GM12878 (cell line): Measurements from ENCODE around the gene RSPRY1. TPM values are rescaled to one million over a fixed set of nuclear protein-coding genes. Genes with fewer than 3 reads are reported as not detected.

ENCODE experiments used
- ATAC-seq: fragments of 200-7000 bp; cut with Tn5 transposase; 3 replicates; pipeline ENCODE4 v1.9.1; 2020; ENCODE audit warnings: mild to moderate bottlenecking, moderate library complexity
- BruUV-seq: library from RNA; stranded (reverse); fragments of 400-500 nt; replicated peaks from 2 replicates; lab custom pipeline; 2021; lab: Mats Ljungman, UMichigan
- CTCF ChIA-PET: fragments of 300-600 bp; sonication (Branson Sonifier 250); formaldehyde crosslinking; extraction: SDS; loops from one replicate; lab custom pipeline; 2021; ENCODE audit warnings: inconsistent platforms; lab: Yijun Ruan, JAX
- POLR2A ChIA-PET: fragments of 350-600 bp; formaldehyde crosslinking; extraction: SDS; loops from one replicate; lab custom pipeline; 2021; ENCODE audit warnings: inconsistent platforms; lab: Charles Lee
- RAD21 ChIA-PET: fragments of 300-600 bp; sonication (Branson Sonifier 250); formaldehyde crosslinking; loops from one replicate; lab custom pipeline; 2023; ENCODE audit warnings: antibody characterized with exemption; ENCODE audit not compliant: unreplicated experiment; lab: Charles Lee
- SMC1A ChIA-PET: fragments of 300-600 bp; sonication (Branson Sonifier 250); formaldehyde crosslinking; loops from one replicate; lab custom pipeline; 2023; ENCODE audit not compliant: unreplicated experiment, uncharacterized antibody; lab: Charles Lee
- DNase-seq: peaks from one replicate; pipeline ENCODE4 v3.0.0-alpha.2; 2011; ENCODE audit warnings: low read depth, low spot score
- FAIRE-seq: peaks from 3 replicates; lab custom pipeline; 2011; peaks lifted over from hg19 to GRCh38; lab: Jason Lieb, UNC
- H2AFZ ChIP-seq: 2 replicates; pipeline ENCODE4 v1.6.0; 2011; ENCODE audit warnings: low read depth, low read length, control low read depth; ENCODE audit not compliant: control insufficient read depth
- H3K27ac ChIP-seq: 2 replicates; pipeline ENCODE4 v1.5.1; 2011; ENCODE audit warnings: control low read depth; ENCODE audit not compliant: control insufficient read depth, insufficient read depth
- H3K27me3 ChIP-seq, 2 experiments: replicated peaks in 1 of 2; 2 replicates each; pipeline versions ENCODE4 v1.6.0 to v1.6.1; 2011; ENCODE audit warnings: low read length in 1 of 2; ENCODE audit not compliant: control insufficient read depth in 2 of 2, insufficient read depth in 2 of 2
- H3K36me3 ChIP-seq, 2 experiments: 2 replicates each; pipeline ENCODE4 v1.5.1; 2011; ENCODE audit warnings: low read length in 1 of 2; ENCODE audit not compliant: control insufficient read depth in 2 of 2, insufficient read depth in 2 of 2
- H3K4me1 ChIP-seq: 2 replicates; pipeline ENCODE4 v1.6.1; 2011; ENCODE audit warnings: mild to moderate bottlenecking, low read length, moderate library complexity, mixed read lengths; ENCODE audit not compliant: control insufficient read depth, insufficient read depth
- H3K4me2 ChIP-seq: 2 replicates; pipeline ENCODE4 v1.6.0; 2011; ENCODE audit warnings: control low read depth; ENCODE audit not compliant: control insufficient read depth, insufficient read depth
- H3K4me3 ChIP-seq: fragments of 200-600 bp; sonication (generic); 2 replicates; pipeline ENCODE4 v1.5.1; 2016
- H3K79me2 ChIP-seq: 2 replicates; pipeline ENCODE4 v1.6.0; 2011; ENCODE audit warnings: low read length; ENCODE audit not compliant: control insufficient read depth, insufficient read depth
- H3K9ac ChIP-seq: 2 replicates; pipeline ENCODE4 v1.8.0; 2011; ENCODE audit warnings: low read length, control low read depth, mixed read lengths; ENCODE audit not compliant: control insufficient read depth, insufficient read depth
- H3K9me3 ChIP-seq: replicated peaks from 3 replicates; pipeline ENCODE4 v1.5.1; 2011; ENCODE audit warnings: mild to moderate bottlenecking, low read length; ENCODE audit not compliant: control insufficient read depth, insufficient read depth
- H4K20me1 ChIP-seq: 2 replicates; pipeline ENCODE4 v1.6.0; 2011; ENCODE audit not compliant: control insufficient read depth, insufficient read depth
- ATF7 ChIP-seq: fragments of 450-650 bp; IDR thresholded peaks from 2 replicates; pipeline ENCODE4 v1.6.1; 2016; ENCODE audit warnings: low read depth, mild to moderate bottlenecking
- BRCA1 ChIP-seq: IDR thresholded peaks from 2 replicates; pipeline ENCODE4 v1.6.1; 2011; ENCODE audit warnings: low read depth, low read length, improper control_type of control experiment
- MYB ChIP-seq: fragments of 150-350 bp; IDR thresholded peaks from 2 replicates; pipeline ENCODE4 v1.6.1; 2014; ENCODE audit warnings: mild to moderate bottlenecking, low read depth, low read length, borderline replicate concordance
- POLR2A ChIP-seq: IDR thresholded peaks from 2 replicates; pipeline ENCODE4 v1.6.1; 2011; ENCODE audit warnings: low read depth, mild to moderate bottlenecking, low read length
- POLR2AphosphoS2 ChIP-seq: IDR thresholded peaks from 2 replicates; pipeline ENCODE4 v1.6.1; 2011; ENCODE audit warnings: low read depth, mild to moderate bottlenecking, low read length, improper control_type of control experiment, moderate library complexity
- WRNIP1 ChIP-seq: IDR thresholded peaks from 2 replicates; pipeline ENCODE4 v1.6.1; 2011; ENCODE audit warnings: low read depth, low read length, improper control_type of control experiment, borderline replicate concordance
- ZBED1 ChIP-seq: IDR thresholded peaks from 2 replicates; pipeline ENCODE4 v1.6.1; 2016; ENCODE audit warnings: borderline replicate concordance
- ZNF384 ChIP-seq: IDR thresholded peaks from 2 replicates; pipeline ENCODE4 v1.6.1; 2012; ENCODE audit warnings: low read depth, mild to moderate bottlenecking, low read length, improper control_type of control experiment, borderline replicate concordance
- WGBS: methylation state at CpG from one replicate; pipeline ENCODE4 v1.1.6; 2016; ENCODE audit warnings: low lambda C conversion rate; ENCODE audit not compliant: insufficient replicate concordance, insufficient coverage; ENCODE audit errors: missing lambda C conversion rate; 5-methylcytosine and 5-hydroxymethylcytosine counted together
- in situ Hi-C: fragments of 300-500 bp; cut with MboI; formaldehyde crosslinking; loops from 9 replicates; pipeline ENCODE4 v1.14.3; 2018; ENCODE audit warnings: mixed read lengths
- intact Hi-C: fragments of 100-400 bp; cut with micrococcal nuclease; formaldehyde crosslinking; loops from one replicate; pipeline ENCODE4 v1.14.2; 2022; ENCODE audit not compliant: unreplicated experiment
- polyA plus RNA-seq, 11 experiments: library from polyadenylated mRNA; depleted of rRNA in 4 of 11; unstranded in 6 of 11; stranded (reverse) in 5 of 11; fragments of >200 nt; fragmentation: Nextera tagmentation in 4 of 11; fragmentation: Illumina TruSeq in 1 of 11; extraction: Ambion mirVana in 4 of 11; extraction: Trizol in 1 of 11; gene quantifications; 1 replicate in 1 of 11; 2 replicates in 10 of 11; pipeline versions ENCODE4 v1.2.1 to v1.2.3, GENCODE V29; 2011 to 2016; ENCODE audit warnings: inconsistent platforms in 2 of 11, missing spikeins in 2 of 11, low read depth in 1 of 11
- total RNA-seq, 4 experiments: library from RNA; depleted of rRNA in 3 of 4; stranded (reverse); fragments of >200 nt in 3 of 4; fragmentation: Illumina TruSeq in 1 of 4; extraction: Trizol in 1 of 4; gene quantifications; 2 replicates each; pipeline versions ENCODE4 v1.2.1 to v1.2.3, GENCODE V29; 2013 to 2021
- TF ChIP-seq, protein P1 (sequence below): IDR thresholded peaks from 2 replicates; pipeline ENCODE4 v1.6.1; 2011; ENCODE audit warnings: borderline replicate concordance, low read depth, mild to moderate bottlenecking, moderate library complexity, mixed read lengths, low read length; ENCODE audit not compliant: insufficient read depth; ENCODE audit errors: extremely low read length
- TF ChIP-seq, protein P2 (sequence below): fragments of 450-650 bp; IDR thresholded peaks from 2 replicates; pipeline ENCODE4 v1.6.1; 2017; ENCODE audit warnings: mild to moderate bottlenecking, moderate library complexity

Gene RSPRY1
- total and polyA plus RNA-seq, 10 of the 15 experiments (the other 5 are each of a cell fraction or from before 2014, with no cell fraction given): 18.5 to 57.0 (median 41.2) TPM

DNA sequence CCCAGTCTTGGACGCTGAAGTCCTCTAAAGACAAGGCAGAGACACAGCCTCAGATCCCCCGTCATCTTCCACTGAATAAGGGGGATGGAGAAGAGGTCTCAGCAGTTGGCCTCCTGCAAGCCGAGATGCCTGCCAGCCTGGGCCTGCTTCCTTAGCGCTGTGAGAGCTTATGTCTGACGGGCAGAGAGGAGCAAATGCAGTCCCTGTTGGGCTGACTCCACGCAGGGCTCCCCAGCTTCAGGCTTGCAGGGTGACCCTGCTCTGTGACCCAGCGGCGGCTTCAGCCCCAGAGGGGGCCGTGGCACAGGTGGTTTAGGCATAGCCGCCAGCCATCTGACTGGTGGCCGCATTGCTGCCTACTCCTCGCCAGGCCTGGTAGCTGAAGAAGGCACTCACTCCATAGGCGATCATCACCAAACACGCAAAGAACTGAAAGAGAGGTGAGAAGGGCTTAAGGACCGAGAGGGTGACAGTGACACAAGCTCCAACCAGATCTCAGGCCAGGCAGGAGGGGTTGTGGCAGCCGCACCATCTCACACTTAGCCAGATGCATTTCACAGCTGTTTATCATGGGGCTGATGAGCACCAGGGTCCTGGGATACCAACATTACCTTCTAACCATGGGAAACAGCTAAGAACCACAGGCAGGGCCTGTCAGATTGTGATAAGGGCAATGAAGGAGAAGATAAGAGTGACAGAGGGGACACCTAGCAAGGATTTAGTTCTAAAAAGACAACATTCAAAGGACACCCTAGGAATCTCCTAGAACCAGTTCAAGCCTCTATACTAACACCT is 70.7 kb downstream of the RSPRY1 start:
- intact Hi-C loops (no loop called here), in situ Hi-C loops (no loop called here)
- no peak overlapping the region for H3K4me3 ChIP-seq
- H3K79me2 ChIP-seq: no peaks in the 10 kb centered on the region
- H3K9me3 ChIP-seq: no peaks in the 10 kb centered on the region; the same call in 2 of the 3 replicates
- ChIA-PET POLR2A (interaction anchor here (1.2 kb wide), 1 partner anchor 8 kb away, joined by 3 read pairs; no protein-coding TSS in a partner anchor), RAD21 (interaction anchor here (0.9 kb wide), 1 partner anchor 11 kb away, joined by 3 read pairs; no protein-coding TSS in a partner anchor), CTCF (no interaction called here), SMC1A (interaction anchor here (0.7 kb wide), 1 partner anchor 9 kb away, joined by 3 read pairs; no protein-coding TSS in a partner anchor)
- H2AFZ ChIP-seq: no peak overlapping the region
- no peak for TF ChIP-seq POLR2A
- no peak for TF ChIP-seq ATF7
- H3K9ac ChIP-seq: no peak overlapping the region
- no peak for DNase-seq
- H3K36me3 ChIP-seq: peaks cover 2% of the 10 kb centered on the region in 2 experiments; a peak in 3 of 4 replicates
- BruUV-seq: no TSS peak
- H4K20me1 ChIP-seq: no peaks in the 10 kb centered on the region
- H3K4me1 ChIP-seq: peaks cover 3% of the 10 kb centered on the region
- H3K4me2 ChIP-seq: no peak overlapping the region
- ATAC-seq: no peak
- 94% methylated on average over 16 of the region's 16 CpGs for WGBS
- FAIRE-seq: no peak
- H3K27me3 ChIP-seq: no peaks in the 10 kb centered on the region
- no peak overlapping the region for H3K27ac ChIP-seq

DNA sequence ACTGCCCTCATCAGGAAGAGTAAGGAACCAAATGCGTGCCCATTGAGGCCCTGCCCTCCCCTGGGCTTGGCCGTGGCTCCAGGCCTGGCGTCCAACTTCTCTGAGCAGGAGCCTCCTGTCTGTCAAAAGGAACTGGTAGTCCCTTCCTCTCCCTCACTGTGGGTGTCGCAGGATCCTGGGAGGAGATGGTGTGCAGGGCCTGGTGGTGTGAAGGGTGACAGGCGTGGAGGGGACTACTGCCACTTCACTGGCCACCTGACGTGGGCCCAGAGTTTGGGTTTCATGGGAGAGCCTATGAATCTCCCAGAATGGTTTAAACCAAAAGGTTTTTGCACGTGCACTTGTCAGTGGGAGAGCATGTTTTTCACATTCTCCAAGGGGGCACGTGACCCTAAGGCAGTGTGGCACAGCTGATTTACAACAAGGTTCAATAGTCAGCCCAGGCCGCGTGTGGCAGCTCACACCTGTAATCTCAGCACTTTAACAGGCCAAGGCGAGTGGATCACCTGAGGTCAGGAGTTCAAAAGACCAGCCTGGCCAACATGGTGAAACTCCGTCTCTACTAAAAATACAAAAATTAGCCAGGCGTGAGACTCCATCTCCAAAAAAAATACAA is 71.4 kb downstream of the RSPRY1 start:
- RAD21 ChIA-PET: no interaction called here
- Histone ChIP-seq H3K9me3 (no peaks in the 10 kb centered on the region), H3K79me2 (no peaks in the 10 kb centered on the region), H4K20me1 (no peaks in the 10 kb centered on the region), H3K4me1 (peaks cover 3% of the 10 kb centered on the region), H3K9ac (no peak overlapping the region), H3K4me3 (no peak overlapping the region), H3K27me3 (no peaks in the 10 kb centered on the region), H3K27ac (no peak overlapping the region), H3K36me3 (no peaks in the 10 kb centered on the region; a peak in 1 of 4 replicates), H3K4me2 (no peak overlapping the region), H2AFZ (no peak overlapping the region)
- FAIRE-seq: no peak
- POLR2A ChIA-PET: interaction anchor here (1.2 to 3.7 kb wide), 2 partner anchors 9 to 14 kb away, joined by 3 to 35 read pairs; partner anchors contain the start of gene ARL2BP
- in situ Hi-C loops: no loop called here
- 90% methylated on average over 13 of the region's 13 CpGs for WGBS
- no peak for ATAC-seq
- SMC1A ChIA-PET: interaction anchor here (0.7 kb wide), 1 partner anchor 9 kb away, joined by 3 read pairs; no protein-coding TSS in a partner anchor
- no peak for DNase-seq
- CTCF ChIA-PET: no interaction called here
- intact Hi-C loops: no loop called here
- no TSS peak for BruUV-seq
- no peak for TF ChIP-seq POLR2AphosphoS2
- no peak for TF ChIP-seq ZBED1
- no peak for TF ChIP-seq ZNF384
- no peak for TF ChIP-seq BRCA1
- no peak for TF ChIP-seq MYB
- TF ChIP-seq, protein P1, sequence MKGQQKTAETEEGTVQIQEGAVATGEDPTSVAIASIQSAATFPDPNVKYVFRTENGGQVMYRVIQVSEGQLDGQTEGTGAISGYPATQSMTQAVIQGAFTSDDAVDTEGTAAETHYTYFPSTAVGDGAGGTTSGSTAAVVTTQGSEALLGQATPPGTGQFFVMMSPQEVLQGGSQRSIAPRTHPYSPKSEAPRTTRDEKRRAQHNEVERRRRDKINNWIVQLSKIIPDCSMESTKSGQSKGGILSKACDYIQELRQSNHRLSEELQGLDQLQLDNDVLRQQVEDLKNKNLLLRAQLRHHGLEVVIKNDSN: no peak
- TF ChIP-seq WRNIP1: no peak
- TF ChIP-seq, protein P2, sequence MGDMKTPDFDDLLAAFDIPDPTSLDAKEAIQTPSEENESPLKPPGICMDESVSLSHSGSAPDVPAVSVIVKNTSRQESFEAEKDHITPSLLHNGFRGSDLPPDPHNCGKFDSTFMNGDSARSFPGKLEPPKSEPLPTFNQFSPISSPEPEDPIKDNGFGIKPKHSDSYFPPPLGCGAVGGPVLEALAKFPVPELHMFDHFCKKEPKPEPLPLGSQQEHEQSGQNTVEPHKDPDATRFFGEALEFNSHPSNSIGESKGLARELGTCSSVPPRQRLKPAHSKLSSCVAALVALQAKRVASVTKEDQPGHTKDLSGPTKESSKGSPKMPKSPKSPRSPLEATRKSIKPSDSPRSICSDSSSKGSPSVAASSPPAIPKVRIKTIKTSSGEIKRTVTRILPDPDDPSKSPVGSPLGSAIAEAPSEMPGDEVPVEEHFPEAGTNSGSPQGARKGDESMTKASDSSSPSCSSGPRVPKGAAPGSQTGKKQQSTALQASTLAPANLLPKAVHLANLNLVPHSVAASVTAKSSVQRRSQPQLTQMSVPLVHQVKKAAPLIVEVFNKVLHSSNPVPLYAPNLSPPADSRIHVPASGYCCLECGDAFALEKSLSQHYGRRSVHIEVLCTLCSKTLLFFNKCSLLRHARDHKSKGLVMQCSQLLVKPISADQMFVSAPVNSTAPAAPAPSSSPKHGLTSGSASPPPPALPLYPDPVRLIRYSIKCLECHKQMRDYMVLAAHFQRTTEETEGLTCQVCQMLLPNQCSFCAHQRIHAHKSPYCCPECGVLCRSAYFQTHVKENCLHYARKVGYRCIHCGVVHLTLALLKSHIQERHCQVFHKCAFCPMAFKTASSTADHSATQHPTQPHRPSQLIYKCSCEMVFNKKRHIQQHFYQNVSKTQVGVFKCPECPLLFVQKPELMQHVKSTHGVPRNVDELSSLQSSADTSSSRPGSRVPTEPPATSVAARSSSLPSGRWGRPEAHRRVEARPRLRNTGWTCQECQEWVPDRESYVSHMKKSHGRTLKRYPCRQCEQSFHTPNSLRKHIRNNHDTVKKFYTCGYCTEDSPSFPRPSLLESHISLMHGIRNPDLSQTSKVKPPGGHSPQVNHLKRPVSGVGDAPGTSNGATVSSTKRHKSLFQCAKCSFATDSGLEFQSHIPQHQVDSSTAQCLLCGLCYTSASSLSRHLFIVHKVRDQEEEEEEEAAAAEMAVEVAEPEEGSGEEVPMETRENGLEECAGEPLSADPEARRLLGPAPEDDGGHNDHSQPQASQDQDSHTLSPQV: no peak
